GM20000 (cell line): ENCODE results near the gene MICAL2.

Experiments used
- DNase-seq: peaks from one replicate; pipeline ENCODE4 v3.0.0; 2012; ENCODE audit warnings: low spot score
- CTCF ChIP-seq: IDR thresholded peaks from 2 replicates; pipeline ENCODE4 v1.5.1; 2012; ENCODE audit warnings: mild to moderate bottlenecking, control low read depth; ENCODE audit errors: extremely low read depth, missing control alignments

MICAL2 gene

GRCh38 chr11:12155696-12156095, 45.3 kb downstream of the MICAL2 start:
- DNase-seq: no peak
- TF ChIP-seq CTCF: no peak

GRCh38 chr11:12156301-12157140, 46.1 kb downstream of the MICAL2 start:
- no peak for DNase-seq
- TF ChIP-seq CTCF: no peak

- TF ChIP-seq CTCF: no peak
- no peak for DNase-seq
Observed at GRCh38 chr11:12157241-12157661, 46.9 kb downstream of the MICAL2 start.

GRCh38 chr11:12158909-12159308, 48.5 kb downstream of the MICAL2 start:
- no peak for TF ChIP-seq CTCF
- DNase-seq: no peak

- no peak for TF ChIP-seq CTCF
- DNase-seq: no peak
Observed at GRCh38 chr11:12159351-12160099, 49.1 kb downstream of the MICAL2 start.

GRCh38 chr11:12160231-12160630, 49.8 kb downstream of the MICAL2 start:
- no peak for TF ChIP-seq CTCF
- DNase-seq: no peak

GRCh38 chr11:12160680-12161079, 50.3 kb downstream of the MICAL2 start:
- no peak for TF ChIP-seq CTCF
- no peak for DNase-seq
